ENCODE data around the gene FGF13. TPM values are rescaled to one million over a fixed set of nuclear protein-coding genes. Genes with fewer than 3 reads are reported as not detected.

FGF13 gene
- total and polyA plus RNA-seq, 2 donors (not counting 1 experiment from before 2014, with no cell fraction given), result not detected

- Histone ChIP-seq H3K36me3 (replicated peaks in 1 of 2; ENCODE audit: control extremely low read depth in 1 of 2, control insufficient read depth in 1 of 2, extremely low read depth in 1 of 2, insufficient read depth in 2 of 2, low read length in 1 of 2) (no peaks in the 10 kb centered on the region), H2AFZ (ENCODE audit: insufficient read depth, low read depth, low read length, poor library complexity, severe bottlenecking) (peak overlapping the region; percentile 28), H3K27me3 (replicated peaks in 1 of 4; ENCODE audit: control extremely low read depth in 1 of 4, control insufficient read depth in 3 of 4, insufficient read depth in 4 of 4, low read length in 3 of 4) (peaks cover 0 to 7% (median 1%) of the 10 kb centered on the region in 4 experiments), H3K4me2 (replicated peaks; ENCODE audit: low read depth, low read length, poor library complexity, severe bottlenecking) (no peak overlapping the region), H3K79me2 (ENCODE audit: control insufficient read depth, insufficient read depth, low read length) (no peaks in the 10 kb centered on the region), H3K4me3 (ENCODE audit: control extremely low read depth in 1 of 5, extremely low read depth in 1 of 5, insufficient read depth in 1 of 5, low read depth in 2 of 5, low read length in 4 of 5) (no peak overlapping the region), H3K9ac (ENCODE audit: low read length) (no peak overlapping the region), H3K4me1 (ENCODE audit: control insufficient read depth in 2 of 2, insufficient read depth in 2 of 2, low read length in 2 of 2) (no peaks in the 10 kb centered on the region), H3K9me3 (ENCODE audit: control extremely low read depth in 1 of 3, control insufficient read depth in 2 of 3, insufficient read depth in 1 of 3, low read length in 2 of 3) (no peaks in the 10 kb centered on the region), H3K27ac (ENCODE audit: low read length in 2 of 2) (no peak overlapping the region), H4K20me1 (ENCODE audit: control insufficient read depth, insufficient read depth, low read length, poor library complexity, severe bottlenecking) (no peaks in the 10 kb centered on the region)
- POLR2A ChIA-PET, result no interaction called here
- intact Hi-C loops (cut with micrococcal nuclease), result no loop called here
- 12% methylated on average over 6 of the region's 25 CpGs for WGBS (ENCODE audit: insufficient coverage)
- H3K4me1 Mint-ChIP-seq, result peaks cover 2% of the 10 kb centered on the region
- CTCF ChIA-PET, result no interaction called here
- no peak overlapping the region for H3K27ac Mint-ChIP-seq
- peak overlapping the region; percentile 53 for H3K4me3 Mint-ChIP-seq
- H3K27me3 Mint-ChIP-seq, result peaks cover 23% of the 10 kb centered on the region
- TF ChIP-seq EZH2 (IDR thresholded peaks at IDR 0.05; ENCODE audit: borderline replicate concordance, insufficient read depth, low read depth, low read length, poor library complexity, severe bottlenecking), result no peak
- TF ChIP-seq, protein P1, sequence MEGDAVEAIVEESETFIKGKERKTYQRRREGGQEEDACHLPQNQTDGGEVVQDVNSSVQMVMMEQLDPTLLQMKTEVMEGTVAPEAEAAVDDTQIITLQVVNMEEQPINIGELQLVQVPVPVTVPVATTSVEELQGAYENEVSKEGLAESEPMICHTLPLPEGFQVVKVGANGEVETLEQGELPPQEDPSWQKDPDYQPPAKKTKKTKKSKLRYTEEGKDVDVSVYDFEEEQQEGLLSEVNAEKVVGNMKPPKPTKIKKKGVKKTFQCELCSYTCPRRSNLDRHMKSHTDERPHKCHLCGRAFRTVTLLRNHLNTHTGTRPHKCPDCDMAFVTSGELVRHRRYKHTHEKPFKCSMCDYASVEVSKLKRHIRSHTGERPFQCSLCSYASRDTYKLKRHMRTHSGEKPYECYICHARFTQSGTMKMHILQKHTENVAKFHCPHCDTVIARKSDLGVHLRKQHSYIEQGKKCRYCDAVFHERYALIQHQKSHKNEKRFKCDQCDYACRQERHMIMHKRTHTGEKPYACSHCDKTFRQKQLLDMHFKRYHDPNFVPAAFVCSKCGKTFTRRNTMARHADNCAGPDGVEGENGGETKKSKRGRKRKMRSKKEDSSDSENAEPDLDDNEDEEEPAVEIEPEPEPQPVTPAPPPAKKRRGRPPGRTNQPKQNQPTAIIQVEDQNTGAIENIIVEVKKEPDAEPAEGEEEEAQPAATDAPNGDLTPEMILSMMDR (IDR thresholded peaks at IDR 0.05), result no peak
- DNase-seq, result peak; percentile 1
- no peaks in the 10 kb centered on the region for H3K9me3 Mint-ChIP-seq (ENCODE audit: insufficient read depth)
- no peak for ATAC-seq (ENCODE audit: low read depth)
Measured at GRCh38 chrX:138709886-138710791, 1.4 kb downstream of the FGF13 start.

GRCh38 chrX:138708268-138708667 lies 3.2 kb downstream of the FGF13 start:
- TF ChIP-seq, protein P1 (IDR thresholded peaks at IDR 0.05), result no peak
- no peak for TF ChIP-seq EZH2 (IDR thresholded peaks at IDR 0.05; ENCODE audit: borderline replicate concordance, insufficient read depth, low read depth, low read length, poor library complexity, severe bottlenecking)
- H3K4me3 ChIP-seq (ENCODE audit: control extremely low read depth in 1 of 5, extremely low read depth in 1 of 5, insufficient read depth in 1 of 5, low read depth in 2 of 5, low read length in 4 of 5), result no peak overlapping the region
- H3K4me2 ChIP-seq (replicated peaks; ENCODE audit: low read depth, low read length, poor library complexity, severe bottlenecking), result no peak overlapping the region
- H4K20me1 ChIP-seq (ENCODE audit: control insufficient read depth, insufficient read depth, low read length, poor library complexity, severe bottlenecking), result no peaks in the 10 kb centered on the region
- no CpG with 5 or more reads among the region's 2 CpGs for WGBS (ENCODE audit: insufficient coverage)
- ChIA-PET POLR2A (no interaction called here), CTCF (no interaction called here)
- no peak overlapping the region for H3K9ac ChIP-seq (ENCODE audit: low read length)
- no peak for DNase-seq
- H3K9me3 Mint-ChIP-seq (ENCODE audit: insufficient read depth), result no peaks in the 10 kb centered on the region
- H3K79me2 ChIP-seq (ENCODE audit: control insufficient read depth, insufficient read depth, low read length), result no peaks in the 10 kb centered on the region
- H3K4me3 Mint-ChIP-seq, result no peak overlapping the region
- no peak for ATAC-seq (ENCODE audit: low read depth)
- H3K4me1 ChIP-seq (ENCODE audit: control insufficient read depth in 2 of 2, insufficient read depth in 2 of 2, low read length in 2 of 2), result no peaks in the 10 kb centered on the region
- H3K27ac ChIP-seq (ENCODE audit: low read length in 2 of 2), result no peak overlapping the region
- H3K27me3 ChIP-seq (replicated peaks in 1 of 4; ENCODE audit: control extremely low read depth in 1 of 4, control insufficient read depth in 3 of 4, insufficient read depth in 4 of 4, low read length in 3 of 4), result peaks cover 0 to 7% (median 1%) of the 10 kb centered on the region in 4 experiments
- peaks cover 11% of the 10 kb centered on the region for H3K27me3 Mint-ChIP-seq
- H3K36me3 ChIP-seq (replicated peaks in 1 of 2; ENCODE audit: control extremely low read depth in 1 of 2, control insufficient read depth in 1 of 2, extremely low read depth in 1 of 2, insufficient read depth in 2 of 2, low read length in 1 of 2), result no peaks in the 10 kb centered on the region
- H2AFZ ChIP-seq (ENCODE audit: insufficient read depth, low read depth, low read length, poor library complexity, severe bottlenecking), result no peak overlapping the region
- no peaks in the 10 kb centered on the region for H3K9me3 ChIP-seq (ENCODE audit: control extremely low read depth in 1 of 3, control insufficient read depth in 2 of 3, insufficient read depth in 1 of 3, low read length in 2 of 3)
- intact Hi-C loops (cut with micrococcal nuclease), result no loop called here
- no peak overlapping the region for H3K27ac Mint-ChIP-seq
- peaks cover 2% of the 10 kb centered on the region for H3K4me1 Mint-ChIP-seq
